Adipose tissue (tissue), 3 donors: ENCODE data around the gene ATE1. TPM values are rescaled to one million over a fixed set of nuclear protein-coding genes. Genes with fewer than 3 reads are reported as not detected.

Experiments
- H3K27ac ChIP-seq: one replicate; pipeline ENCODE4 v1.5.1; 2013; ENCODE audit warnings: low read depth, low read length
- WGBS, 3 donors: extraction: QIAGEN DNeasy Blood & Tissue Kit; methylation state at CpG; one replicate each; pipeline ENCODE4 v1.1.7; 2013; 5-methylcytosine and 5-hydroxymethylcytosine counted together
- polyA plus RNA-seq, 3 donors: library from polyadenylated mRNA; stranded (reverse); fragments of 200-250 nt; gene quantifications; one replicate each; pipeline ENCODE4 v1.2.3, GENCODE V29; 2013
- donor health status: healthy with polysubstance abuse.
- donor health status: Bipolar disorder and iron deficiency.
- donor health status: healthy.

ATE1 gene
- polyA plus RNA-seq, 3 donors = 3.0 to 8.6 (median 8.0) TPM

DNA sequence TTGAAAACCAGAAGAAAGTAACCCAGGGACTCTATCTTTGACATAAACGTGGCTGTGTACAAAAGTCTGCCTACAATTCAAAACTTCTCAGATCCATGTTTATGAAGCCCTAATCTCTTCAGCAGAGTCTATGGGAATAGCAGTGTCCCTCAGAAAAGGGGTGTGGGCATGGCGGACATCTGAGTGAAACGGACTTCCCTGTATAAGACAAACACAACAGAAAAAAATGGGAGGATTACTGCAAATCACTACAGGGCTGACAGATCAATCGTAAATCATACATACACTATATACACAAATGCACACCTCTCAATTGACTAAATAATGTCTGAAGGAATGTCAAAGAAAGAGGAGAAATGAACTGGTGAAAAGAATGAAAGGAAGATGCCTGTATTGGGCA is 114.0 kb downstream of the ATE1 start:
- H3K27ac ChIP-seq = no peak overlapping the region
- 81 to 83% (median 82%) methylated on average over 4 of the region's 4 CpGs for WGBS, 3 donors

DNA sequence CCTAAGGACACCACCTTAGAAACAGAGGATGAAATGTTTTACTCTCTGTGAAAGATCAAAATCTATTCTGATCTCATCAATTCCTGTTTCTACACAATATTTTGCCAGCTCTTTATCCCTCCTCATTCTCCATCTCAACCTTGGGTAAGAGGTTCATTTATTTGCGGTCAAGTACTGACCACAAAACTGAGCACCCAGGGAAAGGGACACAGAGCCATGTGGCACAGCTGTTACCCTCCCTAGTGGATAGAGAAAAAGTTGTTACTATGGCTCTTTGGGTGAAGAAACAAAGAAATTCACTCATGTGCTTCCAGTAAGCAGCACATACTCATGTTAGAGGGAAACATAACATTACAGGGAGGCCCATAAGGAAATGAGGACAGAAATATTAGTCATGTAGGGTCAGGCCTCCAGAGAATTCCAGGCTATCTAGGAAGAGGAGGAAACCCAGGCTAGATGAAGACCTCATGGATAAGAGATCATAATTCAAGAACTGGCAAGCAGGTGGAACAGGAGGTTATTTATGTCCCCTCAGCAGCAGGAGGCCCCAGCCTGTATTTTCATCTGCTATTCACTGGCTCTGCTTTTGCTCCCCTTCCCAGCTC is 114.5 kb downstream of the ATE1 start:
- H3K27ac ChIP-seq = no peak overlapping the region
- WGBS, 3 donors = 96 to 100% (median 96%) methylated on average over 1 of the region's 1 CpG

DNA sequence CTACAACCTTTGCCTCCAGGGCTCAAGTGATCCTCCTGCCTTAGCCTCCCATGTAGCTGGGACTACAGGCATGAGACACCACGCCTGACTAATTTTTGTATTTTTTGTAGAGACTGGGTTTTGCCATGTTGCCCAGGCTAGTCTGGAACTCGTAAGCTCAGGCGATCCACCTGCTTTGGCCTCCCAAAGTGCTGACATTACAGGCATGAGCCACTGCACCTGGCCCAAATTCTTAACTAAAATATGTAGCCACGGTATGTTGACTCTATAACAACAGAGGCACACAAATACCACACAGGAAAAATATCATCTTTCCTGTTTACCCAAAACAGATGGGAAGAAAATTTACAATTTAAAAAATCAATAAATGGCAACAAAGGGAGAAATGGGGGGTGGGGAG is 115.8 kb downstream of the ATE1 start:
- no peak overlapping the region for H3K27ac ChIP-seq
- 71 to 74% (median 72%) methylated on average over 4 of the region's 4 CpGs for WGBS, 3 donors

DNA sequence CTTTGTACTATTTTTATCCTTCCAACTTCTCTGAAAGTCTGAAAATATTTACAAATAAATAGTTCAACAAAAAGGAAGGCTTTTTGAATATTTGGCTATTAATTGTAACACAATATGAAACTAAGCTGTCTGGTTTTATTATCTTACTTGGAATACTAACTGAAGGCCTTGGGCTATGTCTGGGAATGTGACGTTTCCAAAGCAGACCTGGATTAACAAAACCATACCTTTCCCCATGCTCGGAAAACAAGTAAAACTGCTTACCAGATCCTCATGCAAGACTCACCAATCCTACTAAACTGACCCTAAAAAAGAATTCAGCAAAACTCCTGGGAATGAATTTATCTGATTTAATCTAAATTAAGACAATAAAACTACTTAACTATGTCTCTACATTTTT is 116.4 kb downstream of the ATE1 start:
- H3K27ac ChIP-seq = no peak overlapping the region
- WGBS, 3 donors = 76 to 96% (median 96%) methylated on average over 2 of the region's 2 CpGs

DNA sequence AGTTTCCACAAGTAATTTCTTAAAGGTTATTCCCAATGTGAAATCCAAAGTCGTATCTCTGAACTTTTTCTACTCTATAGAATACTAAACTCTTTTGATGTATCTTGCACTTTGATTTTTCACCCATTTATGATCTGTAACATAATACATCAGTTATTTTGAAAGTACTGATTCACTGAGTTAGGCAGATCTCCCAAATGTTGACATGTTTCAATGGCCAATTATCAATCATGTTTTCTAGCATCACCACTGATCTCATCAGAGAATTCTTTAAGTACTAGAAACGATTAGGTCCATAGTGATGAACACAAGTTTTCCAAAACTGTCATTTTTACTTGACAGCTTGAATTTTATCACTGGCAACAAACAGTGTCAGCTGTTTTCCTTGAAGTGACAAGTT is 119.0 kb downstream of the ATE1 start:
- 68 to 84% (median 80%) methylated on average over 2 of the region's 2 CpGs for WGBS, 3 donors
- no peak overlapping the region for H3K27ac ChIP-seq

DNA sequence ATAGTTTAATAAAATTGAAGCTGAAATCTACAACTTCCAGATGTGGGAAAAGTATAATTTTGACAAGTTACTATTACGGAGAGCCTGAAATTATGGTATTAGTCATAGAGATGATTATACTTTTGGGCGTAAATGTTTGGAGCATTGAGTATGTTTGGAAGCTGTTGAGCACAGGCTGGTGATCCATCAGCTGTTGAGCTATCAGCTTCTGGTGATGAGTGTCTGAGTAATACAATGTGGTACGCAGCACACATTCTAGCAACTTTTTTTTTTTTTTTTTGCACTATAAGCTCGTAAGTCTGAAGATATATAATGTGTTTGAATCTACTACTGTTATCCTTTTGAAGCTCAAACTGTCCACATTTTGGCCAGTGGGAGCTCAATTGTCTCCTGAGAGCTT is 123.4 kb downstream of the ATE1 start:
- 89 to 97% (median 94%) methylated on average over 4 of the region's 4 CpGs for WGBS, 3 donors

DNA sequence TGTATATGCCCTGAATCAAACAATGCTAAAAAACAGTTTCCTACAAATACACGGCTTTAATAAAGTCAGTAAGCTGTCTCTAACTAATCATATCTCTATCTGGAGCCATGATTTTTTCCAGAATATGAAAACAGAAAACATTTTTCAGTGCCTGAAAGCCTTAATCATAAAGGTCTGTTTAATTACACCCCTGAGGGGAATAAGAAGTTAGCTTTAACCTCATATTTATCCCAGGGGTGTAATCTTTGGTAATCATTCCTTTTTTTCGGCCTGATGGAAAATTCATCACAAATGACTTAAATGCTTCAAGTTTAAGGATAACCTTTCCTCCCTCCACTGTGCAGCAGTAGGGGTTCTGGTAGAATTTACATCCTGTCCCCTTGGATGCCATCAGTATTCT is 124.2 kb downstream of the ATE1 start:
- WGBS, 3 donors = 66 to 83% (median 76%) methylated on average over 2 of the region's 2 CpGs
- no peak overlapping the region for H3K27ac ChIP-seq

More for the DNA sequence above, 123.4 kb downstream of the ATE1 start:
- no peak overlapping the region for H3K27ac ChIP-seq

DNA sequence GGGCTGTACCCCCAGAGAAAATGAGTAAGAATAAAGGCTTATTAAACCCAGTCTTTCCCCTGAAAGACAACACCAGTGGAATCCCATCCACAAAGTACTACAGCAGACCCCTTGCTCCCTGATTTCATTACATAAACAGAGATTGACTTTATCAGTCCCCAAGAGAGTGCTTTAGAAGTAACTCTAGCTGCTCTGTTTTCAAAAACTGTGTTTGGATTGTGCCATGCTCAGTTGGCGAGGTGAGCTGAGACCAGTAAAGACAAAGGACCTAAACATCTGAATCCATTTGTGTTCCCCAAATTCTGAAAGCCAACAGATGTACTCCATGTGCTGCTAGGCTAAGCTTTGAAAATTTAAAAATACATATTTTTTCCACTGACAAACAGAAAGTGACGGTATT is 127.0 kb downstream of the ATE1 start:
- 93 to 98% (median 96%) methylated on average over 2 of the region's 2 CpGs for WGBS, 3 donors
- no peak overlapping the region for H3K27ac ChIP-seq

DNA sequence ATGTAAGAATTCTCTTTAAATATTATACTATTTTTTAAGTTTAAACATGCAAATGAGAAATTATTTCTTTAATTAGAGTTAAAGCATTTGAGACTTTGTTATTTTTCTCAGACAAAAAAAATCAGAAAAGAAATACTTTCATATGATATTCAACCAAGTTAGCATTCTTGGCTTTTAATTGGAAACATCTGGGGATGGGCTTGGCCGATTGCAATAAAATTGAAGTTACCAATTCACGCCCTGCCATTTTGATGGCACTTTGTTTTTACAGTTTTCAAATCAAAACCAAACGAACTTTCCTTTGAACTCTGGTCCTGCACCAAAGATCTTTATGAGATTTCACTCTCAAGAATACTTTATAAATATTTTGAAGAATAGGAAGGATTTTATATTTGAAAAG is 127.7 kb downstream of the ATE1 start:
- WGBS, 3 donors = 67 to 77% (median 72%) methylated on average over 3 of the region's 3 CpGs
- H3K27ac ChIP-seq = no peak overlapping the region

DNA sequence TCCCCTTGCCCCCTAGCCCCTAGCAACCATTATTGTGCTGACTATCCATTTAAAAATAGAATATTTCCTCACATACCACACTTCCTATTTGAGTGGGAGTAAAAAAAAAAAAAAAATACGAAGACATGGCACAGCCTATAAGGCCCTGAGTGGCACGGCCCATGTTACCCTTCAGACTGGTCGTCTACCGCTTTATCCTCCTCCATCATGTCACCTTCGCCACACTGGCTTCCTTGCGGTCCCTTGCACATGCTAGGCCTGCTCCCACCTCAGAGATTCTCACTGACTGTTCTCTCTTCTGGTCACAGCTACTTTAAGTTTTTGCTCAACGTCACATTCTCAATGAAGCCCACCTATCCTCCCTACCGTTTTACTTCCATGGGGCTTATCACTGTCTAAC is 130.3 kb downstream of the ATE1 start:
- no peak overlapping the region for H3K27ac ChIP-seq
- 79 to 87% (median 81%) methylated on average over 8 of the region's 8 CpGs for WGBS, 3 donors

DNA sequence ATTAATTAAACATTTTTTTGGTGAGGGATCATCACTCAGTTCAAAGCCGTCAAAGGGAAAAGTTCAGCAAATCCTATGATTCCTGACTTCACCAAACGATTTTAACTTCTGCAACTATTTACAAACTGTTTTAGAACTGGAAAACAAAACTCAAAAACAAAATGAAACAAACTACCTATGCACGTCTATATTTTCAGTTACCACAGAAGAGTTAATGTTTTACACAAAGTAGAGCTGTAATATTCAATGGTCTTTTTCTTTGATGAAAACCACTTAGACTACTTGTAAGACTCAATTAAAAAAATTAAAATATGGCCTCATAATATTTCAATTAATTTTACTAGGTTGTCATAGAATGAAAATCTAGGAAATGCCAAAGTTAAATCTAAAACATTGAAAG is 131.5 kb downstream of the ATE1 start:
- WGBS, 3 donors = 84 to 95% (median 92%) methylated on average over 3 of the region's 3 CpGs

DNA sequence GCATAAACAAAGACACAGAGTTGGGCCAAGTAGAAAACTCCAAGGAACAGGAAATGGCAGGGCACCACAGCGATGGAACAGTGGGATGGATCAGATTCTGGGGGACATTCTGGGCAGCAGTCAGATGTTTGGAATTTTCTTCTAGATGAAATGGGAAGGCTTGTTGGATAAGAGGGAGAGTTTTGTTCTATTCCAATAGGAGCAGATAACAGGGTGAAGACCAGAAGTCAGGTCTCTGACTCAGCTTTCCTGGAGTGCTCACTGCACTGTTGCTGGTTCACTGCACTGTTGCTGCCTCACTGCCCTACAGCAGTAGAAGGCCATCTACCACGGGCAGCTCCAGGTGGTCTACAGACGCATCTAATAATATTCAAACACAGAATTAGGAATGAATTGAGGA is 135.6 kb downstream of the ATE1 start:
- 89 to 93% (median 91%) methylated on average over 3 of the region's 3 CpGs for WGBS, 3 donors
- H3K27ac ChIP-seq = no peak overlapping the region

More for the DNA sequence above, 131.5 kb downstream of the ATE1 start:
- no peak overlapping the region for H3K27ac ChIP-seq

DNA sequence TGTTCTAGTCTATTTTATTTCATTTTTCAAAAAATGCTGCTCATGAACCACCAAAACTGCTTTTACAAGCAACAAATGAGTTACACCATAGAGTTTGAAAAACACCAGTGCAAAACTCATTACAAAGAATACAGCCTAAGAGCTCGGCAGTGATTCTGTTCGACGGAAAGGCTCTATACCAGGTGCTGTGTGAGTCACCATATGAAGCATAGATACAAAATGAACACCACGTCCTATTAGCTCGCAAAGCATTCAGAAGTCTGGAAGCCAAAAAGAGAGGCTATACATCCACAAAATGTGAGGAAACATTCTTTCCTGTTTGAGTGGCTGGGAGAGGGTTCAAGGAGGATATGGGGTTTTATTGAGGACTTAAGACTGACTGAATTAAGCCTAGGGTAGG is 136.1 kb downstream of the ATE1 start:
- 94 to 97% (median 95%) methylated on average over 5 of the region's 5 CpGs for WGBS, 3 donors
- no peak overlapping the region for H3K27ac ChIP-seq

DNA sequence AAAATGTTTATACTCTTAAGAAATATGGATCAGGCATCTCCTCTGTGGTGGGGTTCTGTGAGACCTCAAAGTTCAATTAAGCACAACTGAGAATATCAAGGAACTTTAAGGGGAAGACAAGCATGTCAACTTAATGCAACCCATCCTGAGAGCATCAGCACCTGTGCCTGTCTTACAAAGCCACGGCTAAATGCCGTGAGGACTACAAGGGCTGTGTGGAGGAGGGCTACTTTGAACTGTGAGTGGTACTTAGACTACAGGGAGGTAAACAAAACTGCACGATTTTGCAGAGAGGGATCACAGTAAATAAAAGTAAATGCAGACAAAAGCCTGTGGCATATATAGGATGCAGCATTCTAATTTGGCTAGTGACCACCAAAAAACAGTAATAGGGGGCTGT is 139.1 kb downstream of the ATE1 start:
- no peak overlapping the region for H3K27ac ChIP-seq
- 69 to 81% (median 79%) methylated on average over 3 of the region's 3 CpGs for WGBS, 3 donors

DNA sequence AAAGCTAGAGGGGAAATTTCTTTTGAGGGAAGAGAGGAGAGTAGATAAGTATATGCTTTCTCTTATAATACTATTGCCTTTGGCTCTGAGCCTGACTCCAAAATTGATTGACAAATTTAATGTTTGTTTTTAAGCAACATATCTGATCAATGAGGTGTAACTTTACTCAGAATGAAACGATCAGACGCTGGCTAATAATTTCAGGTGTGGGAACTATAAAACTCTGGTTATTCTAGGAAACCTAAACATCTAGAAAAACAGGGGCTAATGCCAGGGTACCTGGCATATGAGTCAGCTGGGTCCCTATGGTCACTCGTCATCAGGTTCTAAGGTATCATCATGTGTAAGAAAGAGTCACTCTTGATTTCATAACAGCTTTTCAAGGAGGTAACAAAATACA is 139.7 kb downstream of the ATE1 start:
- WGBS, 3 donors = 40 to 92% (median 90%) methylated on average over 3 of the region's 3 CpGs

DNA sequence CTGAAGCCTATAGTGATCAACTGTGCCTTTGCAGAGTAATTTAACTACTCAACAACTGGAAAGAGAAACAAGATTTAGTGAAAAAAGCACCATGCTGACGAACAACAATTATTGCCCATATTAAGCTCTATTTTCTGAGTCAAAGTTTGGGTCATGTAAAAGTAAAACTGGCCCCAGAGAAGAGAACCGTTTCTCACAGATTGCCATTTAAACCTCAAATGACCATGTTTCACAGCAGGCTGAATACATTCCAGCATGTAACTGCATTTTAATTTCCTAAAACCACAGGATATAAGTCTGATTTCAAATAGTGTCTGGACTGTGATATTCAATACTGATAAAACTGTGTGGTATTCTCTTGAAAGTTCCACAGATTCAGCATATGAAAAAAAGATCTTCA is 140.7 kb downstream of the ATE1 start:
- no peak overlapping the region for H3K27ac ChIP-seq
- WGBS, 3 donors = 78 to 86% (median 80%) methylated on average over 2 of the region's 2 CpGs

More for the DNA sequence above, 139.7 kb downstream of the ATE1 start:
- no peak overlapping the region for H3K27ac ChIP-seq

DNA sequence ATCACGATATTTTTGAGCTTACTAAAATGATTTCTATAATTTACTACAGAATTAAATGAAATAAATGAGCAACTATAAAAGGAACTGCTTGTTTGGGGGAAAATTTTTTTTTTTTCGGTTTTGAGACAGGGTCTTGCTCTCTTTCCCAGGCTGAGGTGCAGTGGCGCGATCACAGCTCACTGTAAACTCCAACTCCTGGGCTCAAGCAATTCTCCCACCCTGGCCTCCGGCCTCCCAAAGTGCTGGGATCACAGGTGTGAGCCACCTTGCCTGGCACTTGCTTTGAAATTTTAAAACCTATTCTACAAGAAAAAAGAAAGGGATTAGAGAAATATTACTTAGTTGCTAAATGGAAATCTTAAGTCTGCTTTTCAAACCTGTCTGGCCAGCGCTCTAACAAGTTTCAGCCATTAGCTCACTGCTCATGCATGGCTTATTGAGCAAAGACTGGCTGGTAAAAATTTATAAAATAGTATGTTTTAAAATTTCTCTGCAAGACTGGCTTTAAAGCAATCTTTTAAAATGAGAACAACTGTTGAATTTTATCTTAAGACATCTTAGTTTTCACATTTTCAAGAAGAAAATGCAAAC is 144.0 kb downstream of the ATE1 start:
- no peak overlapping the region for H3K27ac ChIP-seq
- 82 to 86% (median 82%) methylated on average over 6 of the region's 6 CpGs for WGBS, 3 donors

DNA sequence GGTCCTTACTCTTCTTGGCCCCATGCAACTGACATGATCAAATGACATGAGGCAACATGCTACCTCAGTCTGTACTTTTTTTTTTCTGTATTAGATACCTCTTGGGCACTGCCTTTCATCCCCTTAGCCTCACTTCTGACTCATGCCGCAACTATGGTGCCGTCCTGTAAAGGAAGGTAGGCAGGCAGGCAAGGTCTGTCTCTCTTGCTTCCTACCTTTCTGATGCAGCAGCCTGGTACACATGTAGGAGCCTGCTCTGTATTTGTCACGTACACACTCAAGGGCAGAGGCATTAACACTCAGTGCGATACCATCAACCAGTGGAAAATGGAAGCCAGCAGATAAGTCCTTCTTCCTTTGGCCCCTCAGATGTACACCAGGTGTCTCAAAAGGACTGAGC is 146.7 kb downstream of the ATE1 start:
- H3K27ac ChIP-seq = no peak overlapping the region
- 98% methylated on average over 4 of the region's 4 CpGs for WGBS, 3 donors

DNA sequence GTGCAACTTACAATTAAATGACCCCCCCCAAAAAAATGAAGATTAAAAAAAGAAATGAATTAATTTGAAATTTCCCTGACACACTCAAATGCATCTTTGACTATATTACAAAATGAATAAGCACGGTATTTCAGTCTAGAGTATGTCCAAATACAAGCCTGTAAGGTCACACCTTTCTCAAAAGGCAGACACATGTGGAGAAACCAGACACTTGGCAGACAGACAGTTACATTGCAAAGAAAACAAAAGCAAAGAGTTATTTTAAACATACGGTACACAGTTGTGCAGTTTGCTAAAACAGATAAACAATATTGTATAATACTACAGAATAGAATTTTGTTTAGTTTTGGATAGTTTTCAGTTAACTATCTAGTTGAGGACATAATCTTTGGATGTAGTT is 153.0 kb downstream of the ATE1 start:
- no peak overlapping the region for H3K27ac ChIP-seq
- WGBS, 3 donors = 28 to 74% (median 71%) methylated on average over 2 of the region's 2 CpGs

DNA sequence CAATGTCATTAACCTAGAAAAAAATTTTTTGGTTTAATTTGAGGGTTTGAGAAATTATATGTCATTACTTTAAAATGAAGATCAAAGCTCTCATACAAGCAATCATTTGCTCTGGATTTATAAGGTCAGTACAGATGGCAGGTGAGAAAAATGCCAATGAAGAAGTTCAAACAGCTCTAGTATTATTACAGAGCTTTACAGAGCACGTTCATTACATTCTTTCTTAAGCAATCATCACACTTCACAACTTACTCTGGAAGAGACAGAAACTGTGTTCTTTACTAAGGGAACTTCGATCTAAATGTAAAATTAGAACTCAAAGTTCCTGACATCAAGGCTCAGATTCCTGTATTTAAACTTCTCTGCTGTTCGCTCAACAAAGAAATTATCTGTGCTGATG is 153.4 kb downstream of the ATE1 start:
- H3K27ac ChIP-seq = no peak overlapping the region
- 58 to 75% (median 67%) methylated on average over 3 of the region's 3 CpGs for WGBS, 3 donors
